Ishikawa (cell line): ENCODE measurements around the gene CLDN25.

Experiments
- CREB1 ChIP-seq: IDR thresholded peaks from 2 replicates; pipeline ENCODE4 v1.6.1; 2012; ENCODE audit warnings: low read depth
- EP300 ChIP-seq: IDR thresholded peaks from 2 replicates; pipeline ENCODE4 v1.6.1; 2012; ENCODE audit warnings: borderline replicate concordance
- FOXM1 ChIP-seq: IDR thresholded peaks from 2 replicates; pipeline ENCODE4 v1.6.1; 2012; ENCODE audit warnings: low read depth, borderline replicate concordance
- MAX ChIP-seq: IDR thresholded peaks from 2 replicates; pipeline ENCODE4 v1.6.1; 2012
- NFIC ChIP-seq: IDR thresholded peaks from 2 replicates; pipeline ENCODE4 v1.6.1; 2012
- RAD21 ChIP-seq: IDR thresholded peaks from 2 replicates; pipeline ENCODE4 v1.6.1; 2012; ENCODE audit warnings: low read depth
- TAF1 ChIP-seq: IDR thresholded peaks from 2 replicates; pipeline ENCODE4 v1.6.1; 2012; ENCODE audit warnings: low read depth, mild to moderate bottlenecking
- TCF12 ChIP-seq: IDR thresholded peaks from 2 replicates; pipeline ENCODE4 v1.6.1; 2012; ENCODE audit warnings: low read depth
- YY1 ChIP-seq: IDR thresholded peaks from 2 replicates; pipeline ENCODE4 v1.6.1; 2012; ENCODE audit warnings: low read depth
- TF ChIP-seq, protein P1 (sequence below): IDR thresholded peaks from 2 replicates; pipeline ENCODE4 v1.6.1; 2012

- no peak for TF ChIP-seq FOXM1
- TF ChIP-seq TAF1, result no peak
- no peak for TF ChIP-seq RAD21
- TF ChIP-seq, protein P1, sequence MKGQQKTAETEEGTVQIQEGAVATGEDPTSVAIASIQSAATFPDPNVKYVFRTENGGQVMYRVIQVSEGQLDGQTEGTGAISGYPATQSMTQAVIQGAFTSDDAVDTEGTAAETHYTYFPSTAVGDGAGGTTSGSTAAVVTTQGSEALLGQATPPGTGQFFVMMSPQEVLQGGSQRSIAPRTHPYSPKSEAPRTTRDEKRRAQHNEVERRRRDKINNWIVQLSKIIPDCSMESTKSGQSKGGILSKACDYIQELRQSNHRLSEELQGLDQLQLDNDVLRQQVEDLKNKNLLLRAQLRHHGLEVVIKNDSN, result no peak
- no peak for TF ChIP-seq MAX
- no peak for TF ChIP-seq YY1
- TF ChIP-seq CREB1, result no peak
- no peak for TF ChIP-seq EP300
- TF ChIP-seq TCF12, result no peak
- TF ChIP-seq NFIC, result no peak
Observed at GRCh38 chr11:113805640-113806039, 26.0 kb downstream of the CLDN25 start.
